HepG2 (cell line): Measurements from ENCODE around the gene ABCA8. TPM values are rescaled to one million over a fixed set of nuclear protein-coding genes. Genes with fewer than 3 reads are reported as not detected.

ENCODE experiments used
- ATAC-seq: fragments of 200-7000 bp; cut with Tn5 transposase; 3 replicates; pipeline ENCODE4 v1.9.1; 2020; ENCODE audit warnings: mild to moderate bottlenecking, moderate library complexity
- BruUV-seq: library from RNA; stranded (reverse); fragments of 400-500 nt; replicated peaks from 2 replicates; lab custom pipeline; 2021; lab: Mats Ljungman, UMichigan
- CTCF ChIA-PET: fragments of 300-600 bp; formaldehyde crosslinking; extraction: SDS; loops from one replicate; lab custom pipeline; 2021; ENCODE audit warnings: low total read pairs, inconsistent platforms, low intra/inter-chr PET ratio; lab: Yijun Ruan, JAX
- POLR2A ChIA-PET: fragments of 350-600 bp; sonication (Branson Sonifier 250); formaldehyde crosslinking; loops from one replicate; lab custom pipeline; 2020; ENCODE audit warnings: antibody characterized with exemption, inconsistent platforms; lab: Yijun Ruan, JAX
- DNase-seq: peaks from one replicate; pipeline ENCODE4 v3.0.0-alpha.2; 2015; ENCODE audit warnings: low spot score
- FAIRE-seq: peaks from 3 replicates; lab custom pipeline; 2011; peaks lifted over from hg19 to GRCh38; lab: Jason Lieb, UNC
- H2AFZ ChIP-seq: one replicate; pipeline ENCODE4 v1.6.1; 2011; ENCODE audit warnings: low read length, inconsistent platforms
- H3K27ac ChIP-seq: fragments of 300-600 bp; 3 replicates; pipeline ENCODE4 v1.8.0; 2011; ENCODE audit warnings: mixed run types, mild to moderate bottlenecking, mixed read lengths, low read length, inconsistent platforms; ENCODE audit not compliant: insufficient read depth; ENCODE audit errors: extremely low read length
- H3K27me3 ChIP-seq, 2 experiments: fragments of 200-600 bp in 1 of 2; 2 replicates in 1 of 2; 3 replicates in 1 of 2; pipeline versions ENCODE4 v1.6.0 to v1.8.0; 2011; ENCODE audit warnings: low read length in 2 of 2, mild to moderate bottlenecking in 2 of 2, moderate library complexity in 2 of 2, inconsistent platforms in 1 of 2; ENCODE audit not compliant: insufficient read depth in 2 of 2, control insufficient read depth in 1 of 2
- H3K36me3 ChIP-seq, 2 experiments: fragments of 200-600 bp in 1 of 2; replicated peaks in 1 of 2; 2 replicates in 1 of 2; 3 replicates in 1 of 2; pipeline versions ENCODE4 v1.5.1 to v1.8.0; 2011; ENCODE audit warnings: low read length in 2 of 2, inconsistent platforms in 1 of 2; ENCODE audit not compliant: insufficient read depth in 2 of 2, control insufficient read depth in 1 of 2
- H3K4me1 ChIP-seq: 2 replicates; pipeline ENCODE4 v1.5.1; 2012; ENCODE audit warnings: low read length, inconsistent platforms; ENCODE audit not compliant: insufficient read depth
- H3K4me2 ChIP-seq: 2 replicates; pipeline ENCODE4 v1.6.0; 2011; ENCODE audit warnings: low read depth, low read length, inconsistent platforms
- H3K4me3 ChIP-seq, 3 experiments: fragments of 200-600 bp in 1 of 3; sonication (generic), shearing (Covaris generic) in 1 of 3; replicated peaks in 1 of 3; 2 replicates each; pipeline ENCODE4 v1.5.1; 2011 to 2016; ENCODE audit warnings: low read length in 3 of 3, inconsistent platforms in 2 of 3, low read depth in 2 of 3, mild to moderate bottlenecking in 2 of 3, control low read depth in 1 of 3, mixed read lengths in 1 of 3; ENCODE audit not compliant: insufficient read depth in 1 of 3
- H3K79me2 ChIP-seq: one replicate; pipeline ENCODE4 v1.6.1; 2011; ENCODE audit warnings: low read length, inconsistent platforms; ENCODE audit not compliant: insufficient read depth
- H3K9ac ChIP-seq: 2 replicates; pipeline ENCODE4 v1.6.0; 2011; ENCODE audit warnings: mild to moderate bottlenecking, low read depth, low read length, inconsistent platforms; ENCODE audit not compliant: insufficient read depth
- H3K9me3 ChIP-seq: 2 replicates; pipeline ENCODE4 v1.5.1; 2012; ENCODE audit warnings: mild to moderate bottlenecking, low read length
- H4K20me1 ChIP-seq: 2 replicates; pipeline ENCODE4 v1.6.0; 2011; ENCODE audit warnings: inconsistent platforms, mild to moderate bottlenecking, low read length, moderate library complexity; ENCODE audit not compliant: insufficient read depth
- CHCHD3 ChIP-seq: sonication (generic); formaldehyde crosslinking; IDR thresholded peaks from 2 replicates; pipeline ENCODE4 v1.8.0; 2022; ENCODE audit warnings: mild to moderate bottlenecking, missing genetic modification reagents, moderate library complexity
- EP300 ChIP-seq, 3 experiments: sonication (generic) in 1 of 3; formaldehyde crosslinking in 1 of 3; IDR thresholded peaks; 2 replicates each; pipeline versions ENCODE4 v1.5.1 to v1.6.1; 2011 to 2020; ENCODE audit warnings: low read depth in 2 of 3, low read length in 2 of 3, borderline replicate concordance in 1 of 3, improper control_type of control experiment in 1 of 3, mild to moderate bottlenecking in 1 of 3, missing genetic modification reagents in 1 of 3, moderate library complexity in 1 of 3
- HNF4A ChIP-seq: sonication (generic); formaldehyde crosslinking; IDR thresholded peaks from 2 replicates; pipeline ENCODE4 v1.4.0; 2020; ENCODE audit warnings: missing genetic modification reagents
- NKX3-1 ChIP-seq: sonication (generic); formaldehyde crosslinking; IDR thresholded peaks from 2 replicates; pipeline ENCODE4 v1.5.0; 2020; ENCODE audit warnings: missing genetic modification reagents
- RFX1 ChIP-seq: fragments of 450-650 bp; IDR thresholded peaks from 2 replicates; pipeline ENCODE4 v1.6.1; 2017
- SP140L ChIP-seq: sonication (generic); formaldehyde crosslinking; IDR thresholded peaks from 2 replicates; pipeline ENCODE4 v1.4.0; 2020; ENCODE audit warnings: missing genetic modification reagents, borderline replicate concordance
- ZNF160 ChIP-seq: sonication (generic); formaldehyde crosslinking; IDR thresholded peaks from 2 replicates; pipeline ENCODE4 v1.8.0; 2022; ENCODE audit warnings: mild to moderate bottlenecking, inconsistent platforms, missing genetic modification reagents
- ZNF737 ChIP-seq: sonication (generic); formaldehyde crosslinking; IDR thresholded peaks from 2 replicates; pipeline ENCODE4 v1.5.0; 2020; ENCODE audit warnings: missing genetic modification reagents, mild to moderate bottlenecking, borderline replicate concordance
- WGBS: methylation state at CpG from one replicate; pipeline ENCODE4 v1.1.6; 2017; ENCODE audit warnings: low lambda C conversion rate; 5-methylcytosine and 5-hydroxymethylcytosine counted together
- in situ Hi-C: cut with HindIII; loops from 2 replicates; pipeline ENCODE4 v1.10.0; 2017; ENCODE audit warnings: low pct_unique_long_range_greater_than_20kb; ENCODE audit not compliant: extremely low pct_ligation_motif_present
- intact Hi-C: fragments of 100-400 bp; cut with micrococcal nuclease; formaldehyde crosslinking; loops from one replicate; pipeline ENCODE4 v1.10.0; 2022; ENCODE audit not compliant: unreplicated experiment
- polyA plus RNA-seq, 8 experiments: library from polyadenylated mRNA; depleted of rRNA in 3 of 8; stranded (reverse) in 7 of 8; unstranded in 1 of 8; fragments of >200 nt; fragmentation: Illumina TruSeq in 4 of 8; extraction: Trizol in 4 of 8; gene quantifications; 2 replicates each; pipeline versions ENCODE4 v1.2.1 to v1.2.3, GENCODE V29; 2011 to 2016; ENCODE audit warnings: low read depth in 4 of 8, missing spikeins in 1 of 8, mixed read lengths in 1 of 8; ENCODE audit not compliant: insufficient read depth in 1 of 8
- total RNA-seq, 5 experiments: library from RNA; depleted of rRNA; stranded (reverse); fragments of >200 nt; fragmentation: Illumina TruSeq; extraction: Trizol; gene quantifications; 2 replicates each; pipeline ENCODE4 v1.2.3, GENCODE V29; 2016; ENCODE audit warnings: low read depth in 1 of 5
- TF ChIP-seq, protein P1 (sequence below): sonication (generic); formaldehyde crosslinking; IDR thresholded peaks from 2 replicates; pipeline ENCODE4 v1.9.0; 2021; ENCODE audit warnings: missing genetic modification reagents, borderline replicate concordance
- TF ChIP-seq, protein P2 (sequence below): sonication (generic); formaldehyde crosslinking; IDR thresholded peaks from 2 replicates; pipeline ENCODE4 v1.5.1; 2020; ENCODE audit warnings: mild to moderate bottlenecking, missing genetic modification reagents
- TF ChIP-seq, protein P3 (sequence below): sonication (generic); formaldehyde crosslinking; IDR thresholded peaks from 2 replicates; pipeline ENCODE4 v1.4.0; 2020; ENCODE audit warnings: missing genetic modification reagents

The ABCA8 gene
- total and polyA plus RNA-seq, 2 of the 13 experiments (the other 11 are each of a cell fraction or from before 2014, with no cell fraction given) = 0.05 to 0.18 TPM

DNA sequence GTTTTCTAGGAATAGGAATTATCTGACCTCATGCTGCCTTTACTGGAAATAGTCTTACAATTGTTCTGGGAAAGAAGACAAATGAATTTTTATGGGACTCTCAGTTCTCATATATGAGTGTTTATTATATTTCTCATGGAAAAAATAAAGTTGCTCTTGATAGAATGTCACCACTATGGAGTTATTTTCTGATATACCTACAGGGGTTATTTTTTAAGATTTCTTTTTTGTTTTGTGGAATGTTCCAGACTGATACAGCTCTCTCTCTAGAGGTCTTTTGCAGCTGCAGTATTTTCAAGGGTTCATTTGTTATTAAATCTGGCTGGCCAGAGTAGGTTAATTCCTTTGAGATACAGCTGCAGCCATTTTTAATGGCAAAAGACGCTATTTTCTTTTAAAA, 100.7 kb downstream of the ABCA8 start (continued):
- TF ChIP-seq CHCHD3 (CRISPR knock-in tag) (no peak), ZNF737 (CRISPR knock-in tag) (no peak)
- TF ChIP-seq, protein P1, sequence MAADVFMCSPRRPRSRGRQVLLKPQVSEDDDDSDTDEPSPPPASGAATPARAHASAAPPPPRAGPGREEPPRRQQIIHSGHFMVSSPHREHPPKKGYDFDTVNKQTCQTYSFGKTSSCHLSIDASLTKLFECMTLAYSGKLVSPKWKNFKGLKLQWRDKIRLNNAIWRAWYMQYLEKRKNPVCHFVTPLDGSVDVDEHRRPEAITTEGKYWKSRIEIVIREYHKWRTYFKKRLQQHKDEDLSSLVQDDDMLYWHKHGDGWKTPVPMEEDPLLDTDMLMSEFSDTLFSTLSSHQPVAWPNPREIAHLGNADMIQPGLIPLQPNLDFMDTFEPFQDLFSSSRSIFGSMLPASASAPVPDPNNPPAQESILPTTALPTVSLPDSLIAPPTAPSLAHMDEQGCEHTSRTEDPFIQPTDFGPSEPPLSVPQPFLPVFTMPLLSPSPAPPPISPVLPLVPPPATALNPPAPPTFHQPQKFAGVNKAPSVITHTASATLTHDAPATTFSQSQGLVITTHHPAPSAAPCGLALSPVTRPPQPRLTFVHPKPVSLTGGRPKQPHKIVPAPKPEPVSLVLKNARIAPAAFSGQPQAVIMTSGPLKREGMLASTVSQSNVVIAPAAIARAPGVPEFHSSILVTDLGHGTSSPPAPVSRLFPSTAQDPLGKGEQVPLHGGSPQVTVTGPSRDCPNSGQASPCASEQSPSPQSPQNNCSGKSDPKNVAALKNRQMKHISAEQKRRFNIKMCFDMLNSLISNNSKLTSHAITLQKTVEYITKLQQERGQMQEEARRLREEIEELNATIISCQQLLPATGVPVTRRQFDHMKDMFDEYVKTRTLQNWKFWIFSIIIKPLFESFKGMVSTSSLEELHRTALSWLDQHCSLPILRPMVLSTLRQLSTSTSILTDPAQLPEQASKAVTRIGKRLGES (CRISPR knock-in tag) = no peak

DNA sequence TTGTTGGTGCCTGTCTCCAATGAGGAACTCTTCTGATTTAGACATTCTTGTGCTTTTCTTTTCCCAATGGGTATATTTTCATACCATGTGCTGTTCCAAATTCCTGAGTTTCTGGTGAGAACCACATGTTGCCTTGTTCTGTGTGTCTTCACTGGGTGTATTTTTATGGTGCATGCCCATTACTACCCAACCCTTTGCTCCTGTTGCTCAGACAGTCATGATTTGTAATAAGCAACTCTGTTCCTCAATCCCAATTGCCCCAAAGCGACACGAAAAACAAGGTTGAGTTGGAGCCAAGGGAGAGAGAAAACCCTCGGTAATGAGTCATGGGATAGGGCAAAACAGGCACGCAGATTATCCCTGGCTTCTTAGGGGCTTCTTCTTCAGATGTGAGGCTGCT, 101.8 kb downstream of the ABCA8 start:
- Histone ChIP-seq H3K79me2 (no peaks in the 10 kb centered on the region), H3K4me3 (no peak overlapping the region), H3K4me2 (no peak overlapping the region), H3K36me3 (no peaks in the 10 kb centered on the region), H2AFZ (no peak overlapping the region), H4K20me1 (no peaks in the 10 kb centered on the region), H3K9me3 (no peaks in the 10 kb centered on the region), H3K27me3 (peaks cover 0 to 7% of the 10 kb centered on the region in 2 experiments; a peak in 1 of 5 replicates), H3K9ac (no peak overlapping the region), H3K27ac (no peak overlapping the region), H3K4me1 (0 out of 2 replicates have a peak, but pooled peaks cover 5% of the 10 kb centered on the region)
- POLR2A ChIA-PET = no interaction called here
- ATAC-seq = no peak
- no peak for DNase-seq
- no TSS peak for BruUV-seq
- 40% methylated on average over 4 of the region's 4 CpGs for WGBS
- intact Hi-C loops (no loop called here), in situ Hi-C loops (no loop called here)
- no peak for FAIRE-seq
- CTCF ChIA-PET = no interaction called here
- no peak for TF ChIP-seq EP300 (IDR thresholded peaks at IDR 0.05; ENCODE audit: low read depth in 2 of 2, low read length in 2 of 2)
- TF ChIP-seq EP300 (CRISPR knock-in tag; IDR thresholded peaks at IDR 0.05; ENCODE audit: borderline replicate concordance) = no peak
- TF ChIP-seq HNF4A (CRISPR knock-in tag) = no peak
- TF ChIP-seq RFX1 = no peak
- TF ChIP-seq, protein P2, sequence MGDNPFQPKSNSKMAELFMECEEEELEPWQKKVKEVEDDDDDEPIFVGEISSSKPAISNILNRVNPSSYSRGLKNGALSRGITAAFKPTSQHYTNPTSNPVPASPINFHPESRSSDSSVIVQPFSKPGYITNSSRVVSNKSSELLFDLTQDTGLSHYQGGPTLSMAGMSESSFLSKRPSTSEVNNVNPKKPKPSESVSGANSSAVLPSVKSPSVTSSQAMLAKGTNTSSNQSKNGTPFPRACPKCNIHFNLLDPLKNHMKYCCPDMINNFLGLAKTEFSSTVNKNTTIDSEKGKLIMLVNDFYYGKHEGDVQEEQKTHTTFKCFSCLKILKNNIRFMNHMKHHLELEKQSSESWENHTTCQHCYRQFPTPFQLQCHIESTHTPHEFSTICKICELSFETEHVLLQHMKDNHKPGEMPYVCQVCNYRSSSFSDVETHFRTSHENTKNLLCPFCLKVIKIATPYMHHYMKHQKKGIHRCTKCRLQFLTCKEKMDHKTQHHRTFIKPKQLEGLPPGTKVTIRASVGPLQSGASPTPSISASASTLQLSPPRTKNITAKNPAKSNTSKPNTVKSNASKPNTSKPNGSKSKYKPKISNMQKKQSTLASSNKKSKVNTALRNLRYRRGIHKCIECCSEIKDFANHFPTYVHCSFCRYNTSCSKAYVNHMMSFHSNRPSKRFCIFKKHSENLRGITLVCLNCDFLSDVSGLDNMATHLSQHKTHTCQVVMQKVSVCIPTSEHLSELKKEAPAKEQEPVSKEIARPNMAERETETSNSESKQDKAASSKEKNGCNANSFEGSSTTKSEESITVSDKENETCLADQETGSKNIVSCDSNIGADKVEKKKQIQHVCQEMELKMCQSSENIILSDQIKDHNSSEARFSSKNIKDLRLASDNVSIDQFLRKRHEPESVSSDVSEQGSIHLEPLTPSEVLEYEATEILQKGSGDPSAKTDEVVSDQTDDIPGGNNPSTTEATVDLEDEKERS (CRISPR knock-in tag) = no peak
- TF ChIP-seq ZNF160 (CRISPR knock-in tag) = no peak
- no peak for TF ChIP-seq NKX3-1 (CRISPR knock-in tag)
- no peak for TF ChIP-seq SP140L
- TF ChIP-seq, protein P3, sequence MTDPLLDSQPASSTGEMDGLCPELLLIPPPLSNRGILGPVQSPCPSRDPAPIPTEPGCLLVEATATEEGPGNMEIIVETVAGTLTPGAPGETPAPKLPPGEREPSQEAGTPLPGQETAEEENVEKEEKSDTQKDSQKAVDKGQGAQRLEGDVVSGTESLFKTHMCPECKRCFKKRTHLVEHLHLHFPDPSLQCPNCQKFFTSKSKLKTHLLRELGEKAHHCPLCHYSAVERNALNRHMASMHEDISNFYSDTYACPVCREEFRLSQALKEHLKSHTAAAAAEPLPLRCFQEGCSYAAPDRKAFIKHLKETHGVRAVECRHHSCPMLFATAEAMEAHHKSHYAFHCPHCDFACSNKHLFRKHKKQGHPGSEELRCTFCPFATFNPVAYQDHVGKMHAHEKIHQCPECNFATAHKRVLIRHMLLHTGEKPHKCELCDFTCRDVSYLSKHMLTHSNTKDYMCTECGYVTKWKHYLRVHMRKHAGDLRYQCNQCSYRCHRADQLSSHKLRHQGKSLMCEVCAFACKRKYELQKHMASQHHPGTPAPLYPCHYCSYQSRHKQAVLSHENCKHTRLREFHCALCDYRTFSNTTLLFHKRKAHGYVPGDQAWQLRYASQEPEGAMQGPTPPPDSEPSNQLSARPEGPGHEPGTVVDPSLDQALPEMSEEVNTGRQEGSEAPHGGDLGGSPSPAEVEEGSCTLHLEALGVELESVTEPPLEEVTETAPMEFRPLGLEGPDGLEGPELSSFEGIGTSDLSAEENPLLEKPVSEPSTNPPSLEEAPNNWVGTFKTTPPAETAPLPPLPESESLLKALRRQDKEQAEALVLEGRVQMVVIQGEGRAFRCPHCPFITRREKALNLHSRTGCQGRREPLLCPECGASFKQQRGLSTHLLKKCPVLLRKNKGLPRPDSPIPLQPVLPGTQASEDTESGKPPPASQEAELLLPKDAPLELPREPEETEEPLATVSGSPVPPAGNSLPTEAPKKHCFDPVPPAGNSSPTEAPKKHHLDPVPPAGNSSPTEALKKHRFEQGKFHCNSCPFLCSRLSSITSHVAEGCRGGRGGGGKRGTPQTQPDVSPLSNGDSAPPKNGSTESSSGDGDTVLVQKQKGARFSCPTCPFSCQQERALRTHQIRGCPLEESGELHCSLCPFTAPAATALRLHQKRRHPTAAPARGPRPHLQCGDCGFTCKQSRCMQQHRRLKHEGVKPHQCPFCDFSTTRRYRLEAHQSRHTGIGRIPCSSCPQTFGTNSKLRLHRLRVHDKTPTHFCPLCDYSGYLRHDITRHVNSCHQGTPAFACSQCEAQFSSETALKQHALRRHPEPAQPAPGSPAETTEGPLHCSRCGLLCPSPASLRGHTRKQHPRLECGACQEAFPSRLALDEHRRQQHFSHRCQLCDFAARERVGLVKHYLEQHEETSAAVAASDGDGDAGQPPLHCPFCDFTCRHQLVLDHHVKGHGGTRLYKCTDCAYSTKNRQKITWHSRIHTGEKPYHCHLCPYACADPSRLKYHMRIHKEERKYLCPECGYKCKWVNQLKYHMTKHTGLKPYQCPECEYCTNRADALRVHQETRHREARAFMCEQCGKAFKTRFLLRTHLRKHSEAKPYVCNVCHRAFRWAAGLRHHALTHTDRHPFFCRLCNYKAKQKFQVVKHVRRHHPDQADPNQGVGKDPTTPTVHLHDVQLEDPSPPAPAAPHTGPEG (CRISPR knock-in tag) = no peak
